Small intestine (tissue), 7 donors: ENCODE results near the gene TMOD2. TPM values are rescaled to one million over a fixed set of nuclear protein-coding genes. Genes with fewer than 3 reads are reported as not detected.

Source experiments
- DNase-seq, 2 donors: peaks; one replicate each; pipeline versions ENCODE4 v3.0.0 to v3.0.0-alpha.2; 2013
- FAIRE-seq: peaks from 2 replicates; lab custom pipeline; 2012; peaks lifted over from hg19 to GRCh38; lab: Jason Lieb, UNC
- H3K27ac ChIP-seq, 3 donors: one replicate each; pipeline ENCODE4 v1.5.1; 2013; ENCODE audit warnings: low read length in 2 of 3, mild to moderate bottlenecking in 2 of 3, control low read depth in 1 of 3, inconsistent platforms in 1 of 3, low read depth in 1 of 3, moderate library complexity in 1 of 3
- H3K27me3 ChIP-seq, 3 donors: one replicate each; pipeline ENCODE4 v1.6.1; 2013; ENCODE audit warnings: low read length in 3 of 3, inconsistent platforms in 1 of 3; ENCODE audit not compliant: control insufficient read depth in 3 of 3, insufficient read depth in 3 of 3
- H3K36me3 ChIP-seq, 3 donors: one replicate each; pipeline ENCODE4 v1.6.1; 2013; ENCODE audit warnings: low read length in 3 of 3, inconsistent platforms in 1 of 3, low read depth in 1 of 3, mild to moderate bottlenecking in 1 of 3, moderate library complexity in 1 of 3; ENCODE audit not compliant: control insufficient read depth in 3 of 3, insufficient read depth in 2 of 3
- H3K4me1 ChIP-seq, 3 donors: one replicate each; pipeline ENCODE4 v1.6.1; 2013; ENCODE audit warnings: low read length in 2 of 3, inconsistent platforms in 1 of 3, low read depth in 1 of 3, mild to moderate bottlenecking in 1 of 3, moderate library complexity in 1 of 3; ENCODE audit not compliant: control insufficient read depth in 3 of 3, insufficient read depth in 2 of 3
- H3K4me3 ChIP-seq, 3 donors: one replicate each; pipeline ENCODE4 v1.5.1; 2013; ENCODE audit warnings: low read length in 3 of 3, control low read depth in 1 of 3, inconsistent platforms in 1 of 3, low read depth in 1 of 3, mild to moderate bottlenecking in 1 of 3, moderate library complexity in 1 of 3
- H3K9me3 ChIP-seq, 2 donors: one replicate each; pipeline ENCODE4 v1.6.1; 2013; ENCODE audit warnings: low read depth in 1 of 2, low read length in 1 of 2; ENCODE audit not compliant: control insufficient read depth in 2 of 2, insufficient read depth in 1 of 2
- WGBS, 3 donors: extraction: QIAGEN DNeasy Blood & Tissue Kit; methylation state at CpG; one replicate each; pipeline ENCODE4 v1.1.7; 2013; 5-methylcytosine and 5-hydroxymethylcytosine counted together
- polyA plus RNA-seq, 4 donors: library from polyadenylated mRNA; stranded (reverse) in 3 of 4; unstranded in 1 of 4; fragments of 200-250 nt in 3 of 4; fragments of 120-200 nt in 1 of 4; gene quantifications; one replicate each; pipeline versions ENCODE4 v1.2.1 to v1.2.3, GENCODE V29; 2013
- donor health status: healthy with polysubstance abuse.
- donor health status: control.
- donor health status: control.
- donor health status: Bipolar disorder and iron deficiency.
- donor health status: healthy.

Gene TMOD2
- polyA plus RNA-seq, 4 donors: 0.45 to 4.5 (median 1.9) TPM

DNA sequence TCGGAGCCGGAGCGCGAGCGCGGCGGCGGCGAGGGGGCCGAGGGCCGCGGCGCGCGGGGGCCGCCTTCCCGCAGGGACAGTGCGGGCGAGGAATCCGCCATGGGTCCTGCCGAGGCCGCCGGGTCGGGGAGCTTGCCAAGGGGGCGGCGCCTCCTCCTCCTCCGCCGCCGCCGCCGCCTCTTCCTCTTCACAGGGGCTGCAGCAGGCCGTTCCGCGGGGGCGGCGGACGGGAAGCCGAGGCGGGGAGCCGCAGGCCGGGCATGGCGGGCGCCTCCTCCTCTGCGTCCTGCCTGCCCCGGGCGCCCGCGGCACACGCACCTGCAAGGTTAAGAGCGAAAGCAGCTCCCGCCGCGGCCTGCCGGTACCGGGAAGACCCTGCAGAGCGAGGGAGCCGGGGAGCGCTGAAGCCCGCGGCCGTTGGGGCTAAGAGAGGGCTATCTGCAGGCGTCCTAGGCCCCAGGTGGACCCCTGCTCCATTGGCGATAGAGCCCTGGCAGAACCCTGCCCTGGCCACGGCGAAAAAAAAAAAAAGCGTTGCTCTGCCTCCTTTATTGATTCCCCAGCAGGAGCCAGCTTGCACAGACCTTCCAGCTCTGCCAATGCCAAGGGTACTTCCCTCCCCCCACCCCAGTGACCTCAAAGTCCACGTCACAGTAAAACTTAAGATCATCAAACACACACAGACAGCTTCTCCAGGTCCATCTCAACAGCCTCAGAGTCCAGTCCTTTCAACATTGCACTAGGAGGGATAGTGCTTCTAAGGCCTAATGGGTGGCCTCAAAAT lies 13.7 kb upstream of the TMOD2 start, which contains the start of gene LYSMD2:
Gene LYSMD2, minus strand, starts transcription at position 134 of the 784 bp plus-strand sequence. Its CDS starts 33 bp downstream, at position 101.
- no peaks in the 10 kb centered on the region for H3K27me3 ChIP-seq
- FAIRE-seq (no peak), DNase-seq (peak; percentile 72 to 82)
- peaks cover 0 to 9% (median 8%) of the 10 kb centered on the region in 3 donors for H3K4me1 ChIP-seq
- H3K4me3 ChIP-seq: peak within 1 kb of the TSS; percentile 56 to 96 (median 79)
- H3K36me3 ChIP-seq: no peaks in the 10 kb centered on the region
- H3K9me3 ChIP-seq: no peaks in the 10 kb centered on the region
- 0% methylated on average over 37 to 67 of the region's 67 CpGs for WGBS, 3 donors
- peak within 1 kb of the TSS; percentile 60 to 93 (median 92) for H3K27ac ChIP-seq

DNA sequence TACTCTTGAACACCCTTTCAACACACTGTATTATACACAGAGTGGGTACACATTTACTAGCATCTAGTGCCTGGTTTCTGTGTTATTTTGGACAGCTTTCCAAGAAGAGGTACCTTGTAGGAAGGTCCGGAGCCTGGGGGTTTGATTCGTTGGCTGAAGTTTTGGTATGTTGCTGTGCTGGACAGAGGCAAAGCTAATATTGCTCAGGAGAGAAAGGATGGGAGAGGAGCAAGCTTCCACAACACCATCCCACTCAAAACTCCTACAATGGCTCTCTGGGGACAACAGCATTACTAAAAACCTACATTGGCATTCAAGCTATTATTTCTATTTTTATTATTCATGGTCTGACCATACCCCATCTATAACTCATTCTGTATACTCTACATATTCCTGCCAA lies 12.8 kb upstream of the TMOD2 start:
- FAIRE-seq: no peak
- H3K4me1 ChIP-seq: peaks cover 0 to 8% (median 5%) of the 10 kb centered on the region in 3 donors
- 77 to 83% (median 79%) methylated on average over 2 of the region's 2 CpGs for WGBS, 3 donors
- no peak overlapping the region for H3K4me3 ChIP-seq
- H3K36me3 ChIP-seq: no peaks in the 10 kb centered on the region
- no peaks in the 10 kb centered on the region for H3K27me3 ChIP-seq
- H3K27ac ChIP-seq: peak overlapping the region in 1 of 3 donors; percentile 93
- H3K9me3 ChIP-seq: no peaks in the 10 kb centered on the region
- no peak for DNase-seq

DNA sequence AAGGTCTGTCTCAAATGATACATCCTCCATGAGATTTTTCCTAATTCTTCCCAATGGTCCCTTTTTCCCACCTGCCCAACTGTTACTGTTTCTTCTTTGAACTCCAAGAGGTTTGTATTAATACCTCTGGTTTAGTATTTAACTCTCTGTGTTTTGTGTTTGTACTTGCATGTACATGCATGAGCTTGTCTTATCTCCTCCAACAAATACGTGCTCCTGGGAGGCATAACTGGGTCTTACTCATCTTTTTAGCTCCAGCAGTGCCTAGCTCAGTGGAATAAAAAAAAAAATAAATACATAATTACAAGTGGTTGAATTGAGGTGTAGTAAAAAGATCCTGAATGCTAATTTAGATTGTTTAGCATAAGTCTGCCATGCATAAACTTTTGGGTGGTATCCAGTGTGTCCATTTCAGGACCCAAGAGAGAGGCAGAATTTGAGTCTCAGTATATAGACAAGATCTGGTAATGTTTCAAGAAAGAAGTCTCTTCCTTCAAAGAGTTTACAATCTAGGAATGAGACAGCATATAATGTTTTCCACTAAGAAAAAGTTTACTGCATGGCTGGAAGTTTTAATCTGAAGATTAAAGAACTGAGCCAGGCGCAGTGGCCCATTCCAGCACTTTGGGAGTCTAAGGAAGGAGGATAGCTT lies 12.2 kb upstream of the TMOD2 start:
- DNase-seq: no peak
- H3K4me1 ChIP-seq: peaks cover 0 to 8% (median 5%) of the 10 kb centered on the region in 3 donors
- H3K4me3 ChIP-seq: no peak overlapping the region
- 81 to 90% (median 90%) methylated on average over 2 of the region's 2 CpGs for WGBS, 3 donors
- FAIRE-seq: no peak
- no peaks in the 10 kb centered on the region for H3K36me3 ChIP-seq
- no peak overlapping the region for H3K27ac ChIP-seq
- no peaks in the 10 kb centered on the region for H3K27me3 ChIP-seq
- no peaks in the 10 kb centered on the region for H3K9me3 ChIP-seq

DNA sequence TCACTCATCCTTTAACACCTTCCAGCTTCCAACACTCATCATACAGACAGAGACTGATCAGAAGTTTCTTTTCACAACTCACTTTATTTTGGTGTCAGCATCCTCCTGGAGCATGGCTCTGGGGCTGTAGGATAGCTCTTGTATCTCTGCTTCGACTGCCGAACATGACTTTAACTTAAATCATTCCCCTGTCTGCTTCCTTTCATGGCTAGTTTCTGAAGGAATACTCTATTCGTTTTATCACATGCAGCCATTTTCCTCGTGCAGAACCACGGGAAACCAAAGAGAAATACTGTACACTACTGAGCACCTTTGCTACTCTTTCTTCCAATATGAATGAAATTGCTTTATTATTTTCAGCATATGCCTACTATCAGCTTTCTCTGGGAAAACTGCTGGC lies 2.1 kb upstream of the TMOD2 start:
- 76 to 87% (median 84%) methylated on average over 5 of the region's 5 CpGs for WGBS, 3 donors
- H3K9me3 ChIP-seq: no peaks in the 10 kb centered on the region
- FAIRE-seq: no peak
- H3K27me3 ChIP-seq: peaks cover 0 to 32% (median 0%) of the 10 kb centered on the region in 3 donors
- no peak for DNase-seq
- H3K27ac ChIP-seq: no peak overlapping the region
- no peak overlapping the region for H3K4me3 ChIP-seq
- no peaks in the 10 kb centered on the region for H3K36me3 ChIP-seq
- peaks cover 0 to 4% (median 2%) of the 10 kb centered on the region in 3 donors for H3K4me1 ChIP-seq

DNA sequence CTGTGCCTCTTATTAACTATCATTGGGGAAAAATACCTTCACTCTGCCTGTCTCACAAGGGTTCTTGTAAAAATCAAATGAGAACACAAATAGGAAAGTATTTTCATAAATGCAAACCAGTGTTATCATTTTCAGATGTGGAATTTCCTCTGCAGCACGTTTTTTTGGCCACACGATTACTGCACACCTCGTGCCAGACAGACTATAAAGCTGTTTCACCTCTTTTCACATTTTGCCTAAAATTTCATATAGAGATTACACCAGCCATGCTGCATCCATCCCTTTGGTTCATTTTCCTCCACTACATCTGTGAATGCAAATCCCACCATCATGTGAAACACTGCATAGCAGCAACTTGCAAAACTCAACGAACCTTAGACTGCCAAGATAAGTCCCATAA lies 1.2 kb upstream of the TMOD2 start:
- DNase-seq: no peak
- no peak overlapping the region for H3K27ac ChIP-seq
- peaks cover 0 to 4% (median 2%) of the 10 kb centered on the region in 3 donors for H3K4me1 ChIP-seq
- FAIRE-seq: no peak
- H3K27me3 ChIP-seq: peaks cover 0 to 32% (median 0%) of the 10 kb centered on the region in 3 donors
- H3K4me3 ChIP-seq: no peak overlapping the region
- no peaks in the 10 kb centered on the region for H3K36me3 ChIP-seq
- H3K9me3 ChIP-seq: no peaks in the 10 kb centered on the region
- 72 to 78% (median 74%) methylated on average over 4 of the region's 4 CpGs for WGBS, 3 donors

DNA sequence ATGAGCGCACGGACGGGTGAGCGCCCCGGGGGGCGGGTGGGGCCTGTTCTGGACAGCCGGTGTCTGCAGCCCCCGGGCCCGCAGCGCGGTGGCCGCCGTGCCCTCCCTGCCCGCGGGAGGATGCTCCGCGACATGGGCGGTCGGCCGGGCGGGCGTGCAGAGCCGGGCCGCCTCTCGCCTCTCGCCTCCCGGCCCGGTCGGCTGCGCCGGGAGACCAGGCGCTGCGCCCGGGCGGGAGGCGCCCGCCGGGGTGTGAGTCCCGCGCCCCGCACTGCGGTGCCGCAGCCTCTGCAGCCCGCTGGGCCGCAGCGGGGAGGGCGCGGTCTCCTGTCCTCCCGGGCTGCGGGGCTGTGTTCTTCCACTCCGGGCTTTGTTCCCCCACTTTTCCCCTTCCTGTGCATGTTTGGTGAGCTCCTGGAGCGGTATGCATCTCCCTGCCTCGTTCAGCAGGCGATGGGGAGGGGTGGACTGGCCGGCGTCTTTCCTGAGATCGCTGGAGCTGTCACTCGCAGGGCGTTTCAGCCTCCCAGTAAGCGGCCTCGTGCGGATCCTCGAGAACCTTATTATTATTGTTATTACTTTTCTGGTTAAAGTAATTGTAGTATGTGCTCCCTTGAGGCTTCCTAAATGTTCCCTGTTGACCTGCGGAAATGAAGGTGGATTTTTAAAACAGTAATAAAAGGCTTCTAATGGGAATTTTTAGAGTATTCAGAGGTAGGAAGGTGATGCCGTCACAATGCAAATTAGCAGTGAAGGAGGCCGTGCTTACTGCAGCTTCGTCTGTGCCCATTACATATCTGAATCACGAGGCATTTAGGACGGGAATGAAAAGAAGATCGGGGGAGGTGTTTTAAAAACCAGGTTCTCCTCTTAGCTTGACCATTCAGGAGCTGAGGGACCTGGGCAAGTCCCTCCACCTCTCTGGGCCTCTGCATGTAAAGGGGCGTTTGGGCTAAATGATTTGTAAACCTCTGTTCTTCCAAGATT lies 593 bp downstream of the TMOD2 start:
- Histone ChIP-seq H3K27ac (peak overlapping the region in 2 of 3 donors; percentile 21 to 48), H3K36me3 (no peaks in the 10 kb centered on the region), H3K4me1 (peaks cover 0 to 4% (median 2%) of the 10 kb centered on the region in 3 donors), H3K4me3 (peak overlapping the region; percentile 54 to 78 (median 70)), H3K9me3 (no peaks in the 10 kb centered on the region), H3K27me3 (peaks cover 0 to 35% (median 0%) of the 10 kb centered on the region in 3 donors)
- FAIRE-seq (no peak), DNase-seq (peak; percentile 32 to 67)
- WGBS, 3 donors: 3 to 4% (median 4%) methylated on average over 53 to 71 of the region's 71 CpGs

DNA sequence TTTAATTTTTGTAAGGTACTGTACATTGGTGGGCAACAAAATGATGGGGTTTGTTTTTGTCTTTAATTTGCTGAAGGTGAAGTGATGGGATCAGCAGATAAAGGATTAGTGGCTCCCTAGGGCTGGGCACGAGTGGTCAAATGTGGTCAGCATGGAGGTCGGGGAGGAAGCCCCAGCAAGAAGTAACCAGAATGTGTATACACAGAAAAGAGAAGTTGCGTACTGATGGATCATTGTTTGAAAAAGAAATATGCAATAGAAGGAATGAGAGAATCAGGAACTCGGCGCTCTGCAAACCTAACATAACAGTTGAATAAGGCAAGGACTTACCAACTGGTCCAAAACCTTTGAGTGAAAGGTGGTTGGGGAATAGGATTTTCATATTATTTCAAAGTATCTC lies 1.5 kb downstream of the TMOD2 start:
- Histone ChIP-seq H3K27ac (no peak overlapping the region), H3K4me1 (peaks cover 0 to 4% (median 2%) of the 10 kb centered on the region in 3 donors), H3K27me3 (peaks cover 0 to 35% (median 0%) of the 10 kb centered on the region in 3 donors), H3K9me3 (no peaks in the 10 kb centered on the region), H3K4me3 (no peak overlapping the region), H3K36me3 (no peaks in the 10 kb centered on the region)
- FAIRE-seq: no peak
- no peak for DNase-seq
- WGBS, 3 donors: 72 to 90% (median 80%) methylated on average over 5 of the region's 5 CpGs
